ENCODE data around the gene CABLES1.
A peak's percentile ranks its signal among the peaks of the same experiment; 100 is the strongest.

CABLES1 gene

GRCh38 chr18:23238651-23239349, 103.5 kb downstream of the CABLES1 start (continued):
- TF ChIP-seq ZBTB1 (tag by site-specific recombination; IDR thresholded peaks at IDR 0.05): no peak
- no peak for TF ChIP-seq PRDM1 (tag by site-specific recombination; IDR thresholded peaks at IDR 0.05)
- no peak for TF ChIP-seq ZNF10 (tag by site-specific recombination; IDR thresholded peaks at IDR 0.05)
- no peak for TF ChIP-seq ZFP41 (tag by site-specific recombination; IDR thresholded peaks at IDR 0.05; ENCODE audit: borderline replicate concordance)
- TF ChIP-seq, protein P1, sequence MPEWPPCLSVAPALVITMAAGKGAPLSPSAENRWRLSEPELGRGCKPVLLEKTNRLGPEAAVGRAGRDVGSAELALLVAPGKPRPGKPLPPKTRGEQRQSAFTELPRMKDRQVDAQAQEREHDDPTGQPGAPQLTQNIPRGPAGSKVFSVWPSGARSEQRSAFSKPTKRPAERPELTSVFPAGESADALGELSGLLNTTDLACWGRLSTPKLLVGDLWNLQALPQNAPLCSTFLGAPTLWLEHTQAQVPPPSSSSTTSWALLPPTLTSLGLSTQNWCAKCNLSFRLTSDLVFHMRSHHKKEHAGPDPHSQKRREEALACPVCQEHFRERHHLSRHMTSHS (tag by site-specific recombination; IDR thresholded peaks at IDR 0.05): no peak
- TF ChIP-seq ZNF670 (tag by site-specific recombination; IDR thresholded peaks at IDR 0.05; ENCODE audit: low read depth): no peak
- no peak for TF ChIP-seq SETDB1 (IDR thresholded peaks at IDR 0.05; ENCODE audit: insufficient read length, low read length)
- TF ChIP-seq ZNF76 (tag by site-specific recombination; IDR thresholded peaks at IDR 0.05; ENCODE audit: borderline replicate concordance, low read depth): no peak
- TF ChIP-seq REPIN1 (tag by site-specific recombination; IDR thresholded peaks at IDR 0.05; ENCODE audit: low read depth): no peak
- no peak for TF ChIP-seq ZBTB26 (tag by site-specific recombination; optimal IDR thresholded peaks at IDR 0.05)
- TF ChIP-seq REST (tag by site-specific recombination; IDR thresholded peaks at IDR 0.05): no peak
- TF ChIP-seq ZBTB11 (tag by site-specific recombination; conservative IDR thresholded peaks at IDR 0.05; ENCODE audit: low read depth): no peak
- TF ChIP-seq ZNF610 (tag by site-specific recombination; IDR thresholded peaks at IDR 0.05; ENCODE audit: borderline replicate concordance): no peak
- TF ChIP-seq ZNF585B (tag by site-specific recombination; IDR thresholded peaks at IDR 0.05): no peak

DNA sequence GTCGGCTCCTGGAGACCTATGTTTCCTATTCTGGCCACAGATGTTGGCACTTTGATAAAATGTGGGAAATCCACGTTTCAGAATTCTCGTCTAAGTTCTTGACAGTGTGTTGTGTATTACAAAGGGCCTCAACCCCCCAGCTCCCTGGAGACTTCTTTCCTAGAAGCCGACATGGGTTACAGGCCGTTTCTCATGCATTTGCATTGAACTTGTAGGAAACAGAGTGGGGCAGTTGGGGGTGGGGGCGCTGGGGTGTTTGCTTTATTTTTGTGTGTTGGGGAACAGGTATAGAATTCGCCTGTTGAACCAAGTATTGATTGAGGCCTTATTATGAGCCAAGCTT, 104.0 kb downstream of the CABLES1 start:
- no peaks in the 10 kb centered on the region for H3K4me1 ChIP-seq (ENCODE audit: control insufficient read depth, insufficient read depth, low read length)
- ChIA-PET POLR2A (no interaction called here), CTCF (interaction anchor here (0.6 kb wide), 1 partner anchor 257 kb away, joined by 3 read pairs; no protein-coding TSS in a partner anchor)
- no peaks in the 10 kb centered on the region for H3K9me3 ChIP-seq (ENCODE audit: control insufficient read depth, insufficient read depth, low read depth, low read length)
- peaks cover 0 to 28% of the 10 kb centered on the region in 2 experiments; a peak in 2 of 3 replicates for H3K36me3 ChIP-seq (ENCODE audit: control insufficient read depth in 2 of 2, insufficient read depth in 1 of 2, low read length in 2 of 2)
- H3K4me3 ChIP-seq (ENCODE audit: low read depth, low read length): no peak overlapping the region
- H3K27ac ChIP-seq (ENCODE audit: extremely low read depth, low read depth, low read length): no peak overlapping the region
- TF ChIP-seq ZSCAN23 (tag by site-specific recombination; IDR thresholded peaks at IDR 0.05): no peak
- TF ChIP-seq, protein P2, sequence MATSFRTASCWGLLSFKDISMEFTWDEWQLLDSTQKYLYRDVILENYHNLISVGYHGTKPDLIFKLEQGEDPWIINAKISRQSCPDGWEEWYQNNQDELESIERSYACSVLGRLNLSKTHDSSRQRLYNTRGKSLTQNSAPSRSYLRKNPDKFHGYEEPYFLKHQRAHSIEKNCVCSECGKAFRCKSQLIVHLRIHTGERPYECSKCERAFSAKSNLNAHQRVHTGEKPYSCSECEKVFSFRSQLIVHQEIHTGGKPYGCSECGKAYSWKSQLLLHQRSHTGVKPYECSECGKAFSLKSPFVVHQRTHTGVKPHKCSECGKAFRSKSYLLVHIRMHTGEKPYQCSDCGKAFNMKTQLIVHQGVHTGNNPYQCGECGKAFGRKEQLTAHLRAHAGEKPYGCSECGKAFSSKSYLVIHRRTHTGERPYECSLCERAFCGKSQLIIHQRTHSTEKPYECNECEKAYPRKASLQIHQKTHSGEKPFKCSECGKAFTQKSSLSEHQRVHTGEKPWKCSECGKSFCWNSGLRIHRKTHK (tag by site-specific recombination; IDR thresholded peaks at IDR 0.05): peak; percentile 60
